WTC11 (cell line): Measurements from ENCODE around the gene SNX30. TPM values are rescaled to one million over a fixed set of nuclear protein-coding genes. Genes with fewer than 3 reads are reported as not detected.

ENCODE experiments used
- ATAC-seq: fragments of 200-7000 bp; cut with Tn5 transposase; 2 replicates; pipeline ENCODE4 v1.10.0; 2021; ENCODE audit warnings: mild to moderate bottlenecking, moderate library complexity
- CTCF ChIA-PET: fragments of 300-600 bp; sonication (Branson Sonifier 250); formaldehyde crosslinking; loops from one replicate; lab custom pipeline; 2021; ENCODE audit warnings: antibody characterized with exemption; lab: Charles Lee
- POLR2A ChIA-PET: fragments of 350-600 bp; sonication (Branson Sonifier 250); formaldehyde crosslinking; loops from one replicate; lab custom pipeline; 2021; ENCODE audit warnings: antibody characterized with exemption; lab: Charles Lee
- DNase-seq: peaks from one replicate; pipeline ENCODE4 v3.0.0; 2021; ENCODE audit warnings: low spot score
- H3K27ac Mint-ChIP-seq: 2 replicates; pipeline ENCODE4 v1.8.0; 2021; ENCODE audit warnings: mixed read lengths
- H3K27me3 Mint-ChIP-seq: 2 replicates; pipeline ENCODE4 v1.8.0; 2021; ENCODE audit warnings: low read depth, mild to moderate bottlenecking, moderate library complexity, mixed read lengths
- H3K36me3 Mint-ChIP-seq: 2 replicates; pipeline ENCODE4 v1.8.0; 2021; ENCODE audit warnings: mixed read lengths
- H3K4me1 Mint-ChIP-seq: 2 replicates; pipeline ENCODE4 v1.8.0; 2022; ENCODE audit warnings: mixed read lengths
- H3K4me3 Mint-ChIP-seq: 2 replicates; pipeline ENCODE4 v1.8.0; 2021; ENCODE audit warnings: mild to moderate bottlenecking, moderate library complexity, mixed read lengths
- H3K9me3 Mint-ChIP-seq: 2 replicates; pipeline ENCODE4 v1.8.0; 2021; ENCODE audit warnings: mixed read lengths
- CBFB ChIP-seq: sonication (generic); formaldehyde crosslinking; IDR thresholded peaks from 2 replicates; pipeline ENCODE4 v1.8.1; 2022; ENCODE audit warnings: mild to moderate bottlenecking, low read depth, missing genetic modification reagents
- CTCF ChIP-seq: fragments of 200-600 bp; IDR thresholded peaks from 2 replicates; pipeline ENCODE4 v1.8.0; 2022; ENCODE audit warnings: antibody characterized with exemption
- EMX1 ChIP-seq: fragments of 250-450 bp; sonication (Bioruptor Pico); IDR thresholded peaks from 2 replicates; pipeline ENCODE4 v1.8.0; 2021; ENCODE audit warnings: mild to moderate bottlenecking
- JAZF1 ChIP-seq: fragments of 250-450 bp; sonication (Bioruptor Pico); IDR thresholded peaks from 2 replicates; pipeline ENCODE4 v1.9.0; 2021; ENCODE audit warnings: moderate library complexity, mild to moderate bottlenecking, inconsistent platforms
- KAT7 ChIP-seq: sonication (generic); formaldehyde crosslinking; IDR thresholded peaks from 2 replicates; pipeline ENCODE4 v1.8.1; 2023; ENCODE audit warnings: missing genetic modification reagents, mild to moderate bottlenecking, borderline replicate concordance
- MLX ChIP-seq: sonication (generic); formaldehyde crosslinking; IDR thresholded peaks from 2 replicates; pipeline ENCODE4 v1.8.1; 2023; ENCODE audit warnings: mild to moderate bottlenecking, missing genetic modification reagents, moderate library complexity
- NFATC4 ChIP-seq: fragments of 250-450 bp; sonication (Bioruptor Pico); IDR thresholded peaks from 2 replicates; pipeline ENCODE4 v1.9.0; 2021; ENCODE audit warnings: mild to moderate bottlenecking
- NR1H2 ChIP-seq: sonication (generic); formaldehyde crosslinking; IDR thresholded peaks from 2 replicates; pipeline ENCODE4 v1.9.0; 2021; ENCODE audit warnings: mild to moderate bottlenecking, moderate library complexity, missing genetic modification reagents
- RORB ChIP-seq: fragments of 250-450 bp; sonication (Bioruptor Pico); IDR thresholded peaks from 2 replicates; pipeline ENCODE4 v1.9.0; 2021; ENCODE audit warnings: mild to moderate bottlenecking
- SOX15 ChIP-seq: fragments of 250-450 bp; sonication (Bioruptor Pico); IDR thresholded peaks from 2 replicates; pipeline ENCODE4 v1.9.0; 2021; ENCODE audit warnings: mild to moderate bottlenecking
- TP53 ChIP-seq: sonication (generic); formaldehyde crosslinking; IDR thresholded peaks from 2 replicates; pipeline ENCODE4 v1.8.1; 2023; ENCODE audit warnings: mild to moderate bottlenecking, missing genetic modification reagents
- USF1 ChIP-seq: sonication (generic); formaldehyde crosslinking; IDR thresholded peaks from 2 replicates; pipeline ENCODE4 v1.8.0; 2022; ENCODE audit warnings: mild to moderate bottlenecking, missing genetic modification reagents
- ZNF263 ChIP-seq: sonication (generic); formaldehyde crosslinking; IDR thresholded peaks from 2 replicates; pipeline ENCODE4 v1.8.1; 2022; ENCODE audit warnings: low read depth, mild to moderate bottlenecking, moderate library complexity, missing genetic modification reagents
- ZNF281 ChIP-seq: sonication (generic); formaldehyde crosslinking; IDR thresholded peaks from 2 replicates; pipeline ENCODE4 v1.8.0; 2023; ENCODE audit warnings: mild to moderate bottlenecking, missing genetic modification reagents
- ZNF423 ChIP-seq: fragments of 250-450 bp; sonication (Bioruptor Pico); IDR thresholded peaks from 2 replicates; pipeline ENCODE4 v2.1.2; 2022; ENCODE audit warnings: mild to moderate bottlenecking, moderate library complexity
- total RNA-seq: library from RNA; stranded (reverse); gene quantifications from 3 replicates; pipeline ENCODE4 v1.2.3, GENCODE V29; 2021
- TF ChIP-seq, protein P1 (sequence below): sonication (generic); formaldehyde crosslinking; IDR thresholded peaks from 2 replicates; pipeline ENCODE4 v1.8.1; 2022; ENCODE audit warnings: mild to moderate bottlenecking, moderate library complexity, missing genetic modification reagents
- TF ChIP-seq, protein P2 (sequence below): sonication (generic); formaldehyde crosslinking; IDR thresholded peaks from 2 replicates; pipeline ENCODE4 v1.8.0; 2022; ENCODE audit warnings: mild to moderate bottlenecking, missing genetic modification reagents
- TF ChIP-seq, protein P3 (sequence below): fragments of 250-450 bp; sonication (Bioruptor Pico); IDR thresholded peaks from 2 replicates; pipeline ENCODE4 v1.8.0; 2021; ENCODE audit warnings: mild to moderate bottlenecking
- TF ChIP-seq, protein P4 (sequence below): sonication (generic); formaldehyde crosslinking; IDR thresholded peaks from 2 replicates; pipeline ENCODE4 v1.8.0; 2022; ENCODE audit warnings: mild to moderate bottlenecking, missing genetic modification reagents
- TF ChIP-seq, protein P5 (sequence below): fragments of 250-450 bp; sonication (Bioruptor Pico); IDR thresholded peaks from 2 replicates; pipeline ENCODE4 v2.1.2; 2022; ENCODE audit warnings: mild to moderate bottlenecking, moderate library complexity

Gene SNX30
- total RNA-seq, 1 experiment from 2014 or later: 13.4 TPM

DNA sequence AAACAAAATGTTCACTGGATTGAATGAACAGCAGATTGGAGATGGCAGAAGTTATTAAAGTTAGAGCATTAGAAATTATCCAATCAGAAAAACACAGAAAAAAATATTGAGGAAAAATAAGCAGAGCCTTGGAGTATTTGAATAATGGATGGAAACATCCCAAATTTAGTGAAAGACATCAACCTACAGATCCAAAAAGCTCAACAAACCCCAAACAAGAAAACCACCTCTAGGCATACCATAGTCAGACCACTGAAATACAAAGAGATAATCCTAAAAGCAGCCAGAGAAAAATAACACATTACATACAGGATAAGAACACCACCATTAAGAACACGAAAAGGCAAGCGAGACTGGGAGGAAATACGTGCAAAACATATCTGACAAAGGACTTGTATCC lies 37.9 kb upstream of the SNX30 start:
- DNase-seq (no peak), ATAC-seq (no peak)
- Mint-ChIP-seq H3K27me3 (no peaks in the 10 kb centered on the region), H3K27ac (no peak overlapping the region), H3K4me1 (peaks cover 5% of the 10 kb centered on the region; the same call in 1 of the 2 replicates), H3K36me3 (no peaks in the 10 kb centered on the region), H3K9me3 (no peaks in the 10 kb centered on the region), H3K4me3 (no peak overlapping the region)
- CTCF ChIA-PET: interaction anchor here (1.1 to 1.2 kb wide), 2 partner anchors 80 to 346 kb away, joined by 3 read pairs; no protein-coding TSS in a partner anchor
- TF ChIP-seq CBFB (CRISPR knock-in tag) (no peak), MLX (no peak), EMX1 (CRISPR knock-in tag) (no peak), JAZF1 (CRISPR knock-in tag) (no peak), ZNF263 (CRISPR knock-in tag) (no peak)
- TF ChIP-seq, protein P1, sequence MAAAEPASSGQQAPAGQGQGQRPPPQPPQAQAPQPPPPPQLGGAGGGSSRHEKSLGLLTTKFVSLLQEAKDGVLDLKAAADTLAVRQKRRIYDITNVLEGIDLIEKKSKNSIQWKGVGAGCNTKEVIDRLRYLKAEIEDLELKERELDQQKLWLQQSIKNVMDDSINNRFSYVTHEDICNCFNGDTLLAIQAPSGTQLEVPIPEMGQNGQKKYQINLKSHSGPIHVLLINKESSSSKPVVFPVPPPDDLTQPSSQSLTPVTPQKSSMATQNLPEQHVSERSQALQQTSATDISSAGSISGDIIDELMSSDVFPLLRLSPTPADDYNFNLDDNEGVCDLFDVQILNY (CRISPR knock-in tag): no peak
- POLR2A ChIA-PET: interaction anchor here (0.6 kb wide), 1 partner anchor 51 kb away, joined by 5 read pairs; no protein-coding TSS in a partner anchor

GRCh38 chr9:112717661-112718331 lies 32.8 kb upstream of the SNX30 start, which contains the start of gene INIP:
Gene INIP (minus strand): TSS chr9:112718117. CDS start chr9:112716485, 1,632 bp downstream.
- Mint-ChIP-seq H3K4me1 (peaks cover 3% of the 10 kb centered on the region; the same call in 1 of the 2 replicates), H3K27ac (peak within 1 kb of the TSS; percentile 99), H3K9me3 (no peaks in the 10 kb centered on the region), H3K4me3 (peak within 1 kb of the TSS; percentile 99), H3K36me3 (no peaks in the 10 kb centered on the region), H3K27me3 (0 out of 2 replicates have a peak, but pooled peaks cover 2% of the 10 kb centered on the region)
- POLR2A ChIA-PET: interaction anchor here (1.0 to 1.5 kb wide), 6 partner anchors 33 to 553 kb away, joined by 3 to 6 read pairs (median 4); partner anchors contain the start of genes HSDL2 and SNX30
- ATAC-seq (peak; percentile 91), DNase-seq (peak; percentile 97)
- CTCF ChIA-PET: interaction anchor here (0.6 to 3.6 kb wide), 23 partner anchors 9 to 624 kb away, joined by 3 to 22 read pairs (median 4); partner anchors contain the start of gene HSDL2
- TF ChIP-seq ZNF281 (CRISPR knock-in tag) (no peak), KAT7 (CRISPR knock-in tag) (no peak), SOX15 (CRISPR knock-in tag) (no peak), USF1 (CRISPR knock-in tag) (0 out of 2 replicates have a peak, but pooled peaks have one; percentile 10), NFATC4 (no peak), RORB (CRISPR knock-in tag) (no peak), ZNF263 (CRISPR knock-in tag) (no peak), TP53 (no peak), ZNF423 (CRISPR knock-in tag) (peak; percentile 47; the same call in 1 of the 2 replicates), NR1H2 (CRISPR knock-in tag) (no peak), CTCF (no peak)
- TF ChIP-seq, protein P2, sequence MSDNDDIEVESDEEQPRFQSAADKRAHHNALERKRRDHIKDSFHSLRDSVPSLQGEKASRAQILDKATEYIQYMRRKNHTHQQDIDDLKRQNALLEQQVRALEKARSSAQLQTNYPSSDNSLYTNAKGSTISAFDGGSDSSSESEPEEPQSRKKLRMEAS: 0 out of 2 replicates have a peak, but pooled peaks have one; percentile 62
- TF ChIP-seq, protein P3, sequence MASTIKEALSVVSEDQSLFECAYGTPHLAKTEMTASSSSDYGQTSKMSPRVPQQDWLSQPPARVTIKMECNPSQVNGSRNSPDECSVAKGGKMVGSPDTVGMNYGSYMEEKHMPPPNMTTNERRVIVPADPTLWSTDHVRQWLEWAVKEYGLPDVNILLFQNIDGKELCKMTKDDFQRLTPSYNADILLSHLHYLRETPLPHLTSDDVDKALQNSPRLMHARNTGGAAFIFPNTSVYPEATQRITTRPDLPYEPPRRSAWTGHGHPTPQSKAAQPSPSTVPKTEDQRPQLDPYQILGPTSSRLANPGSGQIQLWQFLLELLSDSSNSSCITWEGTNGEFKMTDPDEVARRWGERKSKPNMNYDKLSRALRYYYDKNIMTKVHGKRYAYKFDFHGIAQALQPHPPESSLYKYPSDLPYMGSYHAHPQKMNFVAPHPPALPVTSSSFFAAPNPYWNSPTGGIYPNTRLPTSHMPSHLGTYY (CRISPR knock-in tag): no peak
- TF ChIP-seq, protein P4, sequence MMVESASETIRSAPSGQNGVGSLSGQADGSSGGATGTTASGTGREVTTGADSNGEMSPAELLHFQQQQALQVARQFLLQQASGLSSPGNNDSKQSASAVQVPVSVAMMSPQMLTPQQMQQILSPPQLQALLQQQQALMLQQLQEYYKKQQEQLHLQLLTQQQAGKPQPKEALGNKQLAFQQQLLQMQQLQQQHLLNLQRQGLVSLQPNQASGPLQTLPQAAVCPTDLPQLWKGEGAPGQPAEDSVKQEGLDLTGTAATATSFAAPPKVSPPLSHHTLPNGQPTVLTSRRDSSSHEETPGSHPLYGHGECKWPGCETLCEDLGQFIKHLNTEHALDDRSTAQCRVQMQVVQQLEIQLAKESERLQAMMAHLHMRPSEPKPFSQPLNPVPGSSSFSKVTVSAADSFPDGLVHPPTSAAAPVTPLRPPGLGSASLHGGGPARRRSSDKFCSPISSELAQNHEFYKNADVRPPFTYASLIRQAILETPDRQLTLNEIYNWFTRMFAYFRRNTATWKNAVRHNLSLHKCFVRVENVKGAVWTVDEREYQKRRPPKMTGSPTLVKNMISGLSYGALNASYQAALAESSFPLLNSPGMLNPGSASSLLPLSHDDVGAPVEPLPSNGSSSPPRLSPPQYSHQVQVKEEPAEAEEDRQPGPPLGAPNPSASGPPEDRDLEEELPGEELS (CRISPR knock-in tag): no peak
- TF ChIP-seq, protein P5, sequence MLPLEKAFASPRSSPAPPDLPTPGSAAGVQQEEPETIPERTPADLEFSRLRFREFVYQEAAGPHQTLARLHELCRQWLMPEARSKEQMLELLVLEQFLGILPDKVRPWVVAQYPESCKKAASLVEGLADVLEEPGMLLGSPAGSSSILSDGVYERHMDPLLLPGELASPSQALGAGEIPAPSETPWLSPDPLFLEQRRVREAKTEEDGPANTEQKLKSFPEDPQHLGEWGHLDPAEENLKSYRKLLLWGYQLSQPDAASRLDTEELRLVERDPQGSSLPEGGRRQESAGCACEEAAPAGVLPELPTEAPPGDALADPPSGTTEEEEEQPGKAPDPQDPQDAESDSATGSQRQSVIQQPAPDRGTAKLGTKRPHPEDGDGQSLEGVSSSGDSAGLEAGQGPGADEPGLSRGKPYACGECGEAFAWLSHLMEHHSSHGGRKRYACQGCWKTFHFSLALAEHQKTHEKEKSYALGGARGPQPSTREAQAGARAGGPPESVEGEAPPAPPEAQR (CRISPR knock-in tag): no peak
